Activated CD8-positive, alpha-beta memory T cell treated with anti-CD3 and anti-CD28 coated beads, Interleukin-2, amount 50 U/mL, for 4 hours (primary cell): ENCODE results near the gene CHCHD6.

ENCODE experiments used
- DNase-seq: peaks from one replicate; pipeline ENCODE4 v3.0.0-alpha.2; 2020

Gene CHCHD6

GRCh38 chr3:126703512-126704493 is at the start of gene CHCHD6:
TSS of gene CHCHD6 (plus strand) at chr3:126704240. CDS start at chr3:126704313, 73 bp downstream.
- peak; percentile 97 for DNase-seq

- peak; percentile 86 for DNase-seq
These were observed 49.3 kb upstream of the CHCHD6 start, which contains the start of gene TXNRD3 for GRCh38 chr3:126654571-126655383. TSS of gene TXNRD3 (minus strand) at chr3:126655124.

- no peak for DNase-seq
These were observed 48.2 kb upstream of the CHCHD6 start for GRCh38 chr3:126655887-126656286.

- no peak for DNase-seq
These were observed 47.5 kb upstream of the CHCHD6 start for GRCh38 chr3:126656371-126657134.

GRCh38 chr3:126657901-126658300 is 46.1 kb upstream of the CHCHD6 start:
- DNase-seq: no peak

GRCh38 chr3:126658584-126658983 is 45.5 kb upstream of the CHCHD6 start:
- no peak for DNase-seq

GRCh38 chr3:126659915-126660886 is 43.8 kb upstream of the CHCHD6 start:
- no peak for DNase-seq

GRCh38 chr3:126661532-126662364 is 42.3 kb upstream of the CHCHD6 start:
- no peak for DNase-seq

- no peak for DNase-seq
These were observed 40.8 kb upstream of the CHCHD6 start for GRCh38 chr3:126663257-126663656.

- no peak for DNase-seq
These were observed 40.3 kb upstream of the CHCHD6 start for GRCh38 chr3:126663750-126664149.

GRCh38 chr3:126664591-126665214 is 39.3 kb upstream of the CHCHD6 start:
- no peak for DNase-seq

GRCh38 chr3:126665221-126665936 is 38.7 kb upstream of the CHCHD6 start:
- no peak for DNase-seq

GRCh38 chr3:126665959-126666657 is 37.9 kb upstream of the CHCHD6 start:
- DNase-seq: no peak

- DNase-seq: no peak
These were observed 37.1 kb upstream of the CHCHD6 start for GRCh38 chr3:126666658-126667528.

GRCh38 chr3:126667631-126668449 is 36.2 kb upstream of the CHCHD6 start:
- DNase-seq: no peak
